GM12878 (cell line): ENCODE measurements around the gene RTL9. TPM values are rescaled to one million over a fixed set of nuclear protein-coding genes. Genes with fewer than 3 reads are reported as not detected.

Experiments
- ATAC-seq: fragments of 200-7000 bp; cut with Tn5 transposase; 3 replicates; pipeline ENCODE4 v1.9.1; 2020; ENCODE audit warnings: mild to moderate bottlenecking, moderate library complexity
- BruUV-seq: library from RNA; stranded (reverse); fragments of 400-500 nt; replicated peaks from 2 replicates; lab custom pipeline; 2021; lab: Mats Ljungman, UMichigan
- CTCF ChIA-PET: fragments of 300-600 bp; sonication (Branson Sonifier 250); formaldehyde crosslinking; extraction: SDS; loops from one replicate; lab custom pipeline; 2021; ENCODE audit warnings: inconsistent platforms; lab: Yijun Ruan, JAX
- POLR2A ChIA-PET: fragments of 350-600 bp; formaldehyde crosslinking; extraction: SDS; loops from one replicate; lab custom pipeline; 2021; ENCODE audit warnings: inconsistent platforms; lab: Charles Lee
- RAD21 ChIA-PET: fragments of 300-600 bp; sonication (Branson Sonifier 250); formaldehyde crosslinking; loops from one replicate; lab custom pipeline; 2023; ENCODE audit warnings: antibody characterized with exemption; ENCODE audit not compliant: unreplicated experiment; lab: Charles Lee
- SMC1A ChIA-PET: fragments of 300-600 bp; sonication (Branson Sonifier 250); formaldehyde crosslinking; loops from one replicate; lab custom pipeline; 2023; ENCODE audit not compliant: unreplicated experiment, uncharacterized antibody; lab: Charles Lee
- DNase-seq: peaks from one replicate; pipeline ENCODE4 v3.0.0-alpha.2; 2011; ENCODE audit warnings: low read depth, low spot score
- FAIRE-seq: peaks from 3 replicates; lab custom pipeline; 2011; peaks lifted over from hg19 to GRCh38; lab: Jason Lieb, UNC
- H2AFZ ChIP-seq: 2 replicates; pipeline ENCODE4 v1.6.0; 2011; ENCODE audit warnings: low read depth, low read length, control low read depth; ENCODE audit not compliant: control insufficient read depth
- H3K27ac ChIP-seq: 2 replicates; pipeline ENCODE4 v1.5.1; 2011; ENCODE audit warnings: control low read depth; ENCODE audit not compliant: control insufficient read depth, insufficient read depth
- H3K27me3 ChIP-seq, 2 experiments: replicated peaks in 1 of 2; 2 replicates each; pipeline versions ENCODE4 v1.6.0 to v1.6.1; 2011; ENCODE audit warnings: low read length in 1 of 2; ENCODE audit not compliant: control insufficient read depth in 2 of 2, insufficient read depth in 2 of 2
- H3K36me3 ChIP-seq, 2 experiments: 2 replicates each; pipeline ENCODE4 v1.5.1; 2011; ENCODE audit warnings: low read length in 1 of 2; ENCODE audit not compliant: control insufficient read depth in 2 of 2, insufficient read depth in 2 of 2
- H3K4me1 ChIP-seq: 2 replicates; pipeline ENCODE4 v1.6.1; 2011; ENCODE audit warnings: mild to moderate bottlenecking, low read length, moderate library complexity, mixed read lengths; ENCODE audit not compliant: control insufficient read depth, insufficient read depth
- H3K4me2 ChIP-seq: 2 replicates; pipeline ENCODE4 v1.6.0; 2011; ENCODE audit warnings: control low read depth; ENCODE audit not compliant: control insufficient read depth, insufficient read depth
- H3K4me3 ChIP-seq: fragments of 200-600 bp; sonication (generic); 2 replicates; pipeline ENCODE4 v1.5.1; 2016
- H3K79me2 ChIP-seq: 2 replicates; pipeline ENCODE4 v1.6.0; 2011; ENCODE audit warnings: low read length; ENCODE audit not compliant: control insufficient read depth, insufficient read depth
- H3K9ac ChIP-seq: 2 replicates; pipeline ENCODE4 v1.8.0; 2011; ENCODE audit warnings: low read length, control low read depth, mixed read lengths; ENCODE audit not compliant: control insufficient read depth, insufficient read depth
- H3K9me3 ChIP-seq: replicated peaks from 3 replicates; pipeline ENCODE4 v1.5.1; 2011; ENCODE audit warnings: mild to moderate bottlenecking, low read length; ENCODE audit not compliant: control insufficient read depth, insufficient read depth
- H4K20me1 ChIP-seq: 2 replicates; pipeline ENCODE4 v1.6.0; 2011; ENCODE audit not compliant: control insufficient read depth, insufficient read depth
- BACH1 ChIP-seq: fragments of 450-650 bp; IDR thresholded peaks from 2 replicates; pipeline ENCODE4 v1.6.1; 2017; ENCODE audit warnings: mild to moderate bottlenecking, borderline replicate concordance
- CTCF ChIP-seq, 3 experiments: IDR thresholded peaks in 2 of 3; conservative IDR thresholded peaks in 1 of 3; 2 replicates each; pipeline ENCODE4 v1.5.1; 2011; ENCODE audit warnings: low read depth in 3 of 3, low read length in 3 of 3, mild to moderate bottlenecking in 3 of 3, control low read depth in 2 of 3, moderate library complexity in 2 of 3, inconsistent platforms in 1 of 3, mixed read lengths in 1 of 3; ENCODE audit not compliant: control insufficient read depth in 2 of 3, insufficient read depth in 1 of 3; ENCODE audit errors: extremely low read depth in 1 of 3
- HDAC2 ChIP-seq: fragments of 200-600 bp; sonication (generic); IDR thresholded peaks from 2 replicates; pipeline ENCODE4 v1.6.1; 2017
- HDGF ChIP-seq: fragments of 450-650 bp; IDR thresholded peaks from 2 replicates; pipeline ENCODE4 v1.6.1; 2016; ENCODE audit warnings: antibody characterized with exemption
- IKZF1 ChIP-seq: fragments of 450-650 bp; conservative IDR thresholded peaks from 2 replicates; pipeline ENCODE4 v1.6.1; 2017; ENCODE audit warnings: antibody characterized with exemption, mild to moderate bottlenecking
- IKZF2 ChIP-seq, 2 experiments: fragments of 450-650 bp; IDR thresholded peaks; 2 replicates each; pipeline ENCODE4 v1.6.1; 2017; ENCODE audit warnings: mild to moderate bottlenecking in 2 of 2, moderate library complexity in 2 of 2
- MTA2 ChIP-seq: fragments of 450-650 bp; IDR thresholded peaks from 2 replicates; pipeline ENCODE4 v1.6.1; 2016; ENCODE audit warnings: low read depth, mild to moderate bottlenecking, moderate library complexity
- MYB ChIP-seq: fragments of 150-350 bp; IDR thresholded peaks from 2 replicates; pipeline ENCODE4 v1.6.1; 2014; ENCODE audit warnings: mild to moderate bottlenecking, low read depth, low read length, borderline replicate concordance
- PML ChIP-seq: IDR thresholded peaks from 2 replicates; pipeline ENCODE4 v1.6.1; 2012; ENCODE audit warnings: low read length, inconsistent platforms
- POLR2AphosphoS5 ChIP-seq: IDR thresholded peaks from 2 replicates; pipeline ENCODE4 v1.6.1; 2011; ENCODE audit warnings: mild to moderate bottlenecking, low read length, inconsistent platforms
- RAD21 ChIP-seq: IDR thresholded peaks from 2 replicates; pipeline ENCODE4 v1.6.1; 2011; ENCODE audit warnings: mild to moderate bottlenecking, low read depth, low read length, moderate library complexity; ENCODE audit not compliant: insufficient read depth
- RELA ChIP-seq: fragments of 450-650 bp; IDR thresholded peaks from 2 replicates; pipeline ENCODE4 v1.8.0; 2014; ENCODE audit warnings: borderline replicate concordance; ENCODE audit not compliant: partially characterized antibody
- SMC3 ChIP-seq: IDR thresholded peaks from 2 replicates; pipeline ENCODE4 v1.6.1; 2011; ENCODE audit warnings: low read length, improper control_type of control experiment, borderline replicate concordance
- STAT3 ChIP-seq: IDR thresholded peaks from 2 replicates; pipeline ENCODE4 v1.6.1; 2011; ENCODE audit warnings: low read depth, low read length, improper control_type of control experiment
- WGBS: methylation state at CpG from one replicate; pipeline ENCODE4 v1.1.6; 2016; ENCODE audit warnings: low lambda C conversion rate; ENCODE audit not compliant: insufficient replicate concordance, insufficient coverage; ENCODE audit errors: missing lambda C conversion rate; 5-methylcytosine and 5-hydroxymethylcytosine counted together
- in situ Hi-C: fragments of 300-500 bp; cut with MboI; formaldehyde crosslinking; loops from 9 replicates; pipeline ENCODE4 v1.14.3; 2018; ENCODE audit warnings: mixed read lengths
- intact Hi-C: fragments of 100-400 bp; cut with micrococcal nuclease; formaldehyde crosslinking; loops from one replicate; pipeline ENCODE4 v1.14.2; 2022; ENCODE audit not compliant: unreplicated experiment
- polyA plus RNA-seq, 11 experiments: library from polyadenylated mRNA; depleted of rRNA in 4 of 11; unstranded in 6 of 11; stranded (reverse) in 5 of 11; fragments of >200 nt; fragmentation: Nextera tagmentation in 4 of 11; fragmentation: Illumina TruSeq in 1 of 11; extraction: Ambion mirVana in 4 of 11; extraction: Trizol in 1 of 11; gene quantifications; 1 replicate in 1 of 11; 2 replicates in 10 of 11; pipeline versions ENCODE4 v1.2.1 to v1.2.3, GENCODE V29; 2011 to 2016; ENCODE audit warnings: inconsistent platforms in 2 of 11, missing spikeins in 2 of 11, low read depth in 1 of 11
- total RNA-seq, 4 experiments: library from RNA; depleted of rRNA in 3 of 4; stranded (reverse); fragments of >200 nt in 3 of 4; fragmentation: Illumina TruSeq in 1 of 4; extraction: Trizol in 1 of 4; gene quantifications; 2 replicates each; pipeline versions ENCODE4 v1.2.1 to v1.2.3, GENCODE V29; 2013 to 2021
- TF ChIP-seq, protein P1 (sequence below): fragments of 150-350 bp; IDR thresholded peaks from 2 replicates; pipeline ENCODE4 v1.6.1; 2014; ENCODE audit warnings: mild to moderate bottlenecking, low read depth, low read length
- TF ChIP-seq, protein P2 (sequence below): fragments of 450-650 bp; IDR thresholded peaks from 2 replicates; pipeline ENCODE4 v1.6.1; 2017; ENCODE audit warnings: mild to moderate bottlenecking, low read depth, inconsistent platforms; ENCODE audit not compliant: poor library complexity, severe bottlenecking

RTL9 gene
- total and polyA plus RNA-seq, 10 of the 15 experiments (the other 5 are each of a cell fraction or from before 2014, with no cell fraction given) = 0.05 to 1.2 (median 0.17) TPM

DNA sequence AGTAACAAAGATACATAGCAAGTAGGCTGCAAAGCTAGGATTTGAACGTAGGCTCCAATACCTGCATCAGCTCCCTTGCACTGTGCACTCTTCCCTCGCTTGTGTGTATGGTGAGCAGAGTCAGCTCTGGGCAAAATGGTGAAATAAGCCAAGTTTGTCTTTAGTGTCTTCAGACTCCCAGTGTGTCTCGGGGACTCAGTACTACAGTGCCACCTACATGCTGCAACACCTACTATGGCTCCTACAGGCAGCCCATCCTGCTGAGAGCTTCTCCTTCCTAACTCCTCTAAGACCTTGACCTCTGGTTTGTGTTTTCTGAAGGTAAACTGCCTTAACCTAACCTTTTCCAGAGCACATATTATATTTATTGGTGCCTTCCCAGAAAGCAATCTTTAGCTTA, 42.5 kb downstream of the RTL9 start:
- DNase-seq (no peak), ATAC-seq (peak; percentile 85), FAIRE-seq (no peak)
- Histone ChIP-seq H3K27me3 (no peaks in the 10 kb centered on the region), H3K36me3 (no peaks in the 10 kb centered on the region), H2AFZ (no peak overlapping the region), H3K9me3 (no peaks in the 10 kb centered on the region), H4K20me1 (no peaks in the 10 kb centered on the region), H3K4me1 (no peaks in the 10 kb centered on the region), H3K79me2 (no peaks in the 10 kb centered on the region), H3K9ac (no peak overlapping the region), H3K4me3 (no peak overlapping the region), H3K4me2 (no peak overlapping the region), H3K27ac (no peak overlapping the region)
- intact Hi-C loops = no loop called here
- ChIA-PET POLR2A (no interaction called here), SMC1A (interaction anchor here (1.0 to 2.0 kb wide), 4 partner anchors 9 to 241 kb away, joined by 3 to 19 read pairs (median 4); no protein-coding TSS in a partner anchor), CTCF (interaction anchor here (0.6 to 23.1 kb wide), 8 partner anchors 10 to 988 kb away, joined by 3 to 792 read pairs (median 3); no protein-coding TSS in a partner anchor), RAD21 (interaction anchor here (1.1 to 3.2 kb wide), 2 partner anchors 233 to 241 kb away, joined by 3 to 32 read pairs; no protein-coding TSS in a partner anchor)
- no TSS peak for BruUV-seq
- in situ Hi-C loops = no loop called here
- 8% methylated on average over 3 of the region's 3 CpGs for WGBS
- no peak for TF ChIP-seq IKZF1
- TF ChIP-seq, protein P1, sequence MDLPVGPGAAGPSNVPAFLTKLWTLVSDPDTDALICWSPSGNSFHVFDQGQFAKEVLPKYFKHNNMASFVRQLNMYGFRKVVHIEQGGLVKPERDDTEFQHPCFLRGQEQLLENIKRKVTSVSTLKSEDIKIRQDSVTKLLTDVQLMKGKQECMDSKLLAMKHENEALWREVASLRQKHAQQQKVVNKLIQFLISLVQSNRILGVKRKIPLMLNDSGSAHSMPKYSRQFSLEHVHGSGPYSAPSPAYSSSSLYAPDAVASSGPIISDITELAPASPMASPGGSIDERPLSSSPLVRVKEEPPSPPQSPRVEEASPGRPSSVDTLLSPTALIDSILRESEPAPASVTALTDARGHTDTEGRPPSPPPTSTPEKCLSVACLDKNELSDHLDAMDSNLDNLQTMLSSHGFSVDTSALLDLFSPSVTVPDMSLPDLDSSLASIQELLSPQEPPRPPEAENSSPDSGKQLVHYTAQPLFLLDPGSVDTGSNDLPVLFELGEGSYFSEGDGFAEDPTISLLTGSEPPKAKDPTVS = no peak
- no peak for TF ChIP-seq MTA2
- TF ChIP-seq, protein P2, sequence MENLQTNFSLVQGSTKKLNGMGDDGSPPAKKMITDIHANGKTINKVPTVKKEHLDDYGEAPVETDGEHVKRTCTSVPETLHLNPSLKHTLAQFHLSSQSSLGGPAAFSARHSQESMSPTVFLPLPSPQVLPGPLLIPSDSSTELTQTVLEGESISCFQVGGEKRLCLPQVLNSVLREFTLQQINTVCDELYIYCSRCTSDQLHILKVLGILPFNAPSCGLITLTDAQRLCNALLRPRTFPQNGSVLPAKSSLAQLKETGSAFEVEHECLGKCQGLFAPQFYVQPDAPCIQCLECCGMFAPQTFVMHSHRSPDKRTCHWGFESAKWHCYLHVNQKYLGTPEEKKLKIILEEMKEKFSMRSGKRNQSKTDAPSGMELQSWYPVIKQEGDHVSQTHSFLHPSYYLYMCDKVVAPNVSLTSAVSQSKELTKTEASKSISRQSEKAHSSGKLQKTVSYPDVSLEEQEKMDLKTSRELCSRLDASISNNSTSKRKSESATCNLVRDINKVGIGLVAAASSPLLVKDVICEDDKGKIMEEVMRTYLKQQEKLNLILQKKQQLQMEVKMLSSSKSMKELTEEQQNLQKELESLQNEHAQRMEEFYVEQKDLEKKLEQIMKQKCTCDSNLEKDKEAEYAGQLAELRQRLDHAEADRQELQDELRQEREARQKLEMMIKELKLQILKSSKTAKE = no peak
- TF ChIP-seq RAD21 = peak; percentile 57
- TF ChIP-seq MYB = no peak
- no peak for TF ChIP-seq STAT3
- TF ChIP-seq CTCF (IDR thresholded peaks at IDR 0.05 in 2 of 3, conservative IDR thresholded peaks at IDR 0.05 in 1 of 3; ENCODE audit: control insufficient read depth in 2 of 3, extremely low read depth in 1 of 3, insufficient read depth in 1 of 3, low read depth in 3 of 3, low read length in 3 of 3) = peak; percentile 22 to 40 (median 25); a peak in 4 of 6 replicates
- TF ChIP-seq BACH1 = no peak
- TF ChIP-seq SMC3 = peak; percentile 36; the same call in 1 of the 2 replicates
- TF ChIP-seq HDAC2 = no peak
- TF ChIP-seq POLR2AphosphoS5 = no peak
- TF ChIP-seq IKZF2 (IDR thresholded peaks at IDR 0.05) = no peak
- no peak for TF ChIP-seq PML
- TF ChIP-seq RELA = no peak
- TF ChIP-seq HDGF = no peak
